GM12874 (cell line): ENCODE measurements around the gene ZFY.

Source experiments
- CTCF ChIP-seq: IDR thresholded peaks from 2 replicates; pipeline ENCODE4 v1.5.1; 2011; ENCODE audit warnings: low read depth, mild to moderate bottlenecking, control low read depth, low read length, moderate library complexity; ENCODE audit not compliant: insufficient read depth

Gene ZFY

GRCh38 chrY:2934861-2935715 is at the start of gene ZFY:
Gene ZFY (plus strand): TSS chrY:2935381. CDS start chrY:2953937, 18,556 bp downstream.
- no peak for TF ChIP-seq CTCF

GRCh38 chrY:2885880-2886279 is 49.3 kb upstream of the ZFY start:
- TF ChIP-seq CTCF = no peak

GRCh38 chrY:2887386-2887785 is 47.8 kb upstream of the ZFY start:
- TF ChIP-seq CTCF = no peak

GRCh38 chrY:2887955-2888354 is 47.2 kb upstream of the ZFY start:
- no peak for TF ChIP-seq CTCF

- no peak for TF ChIP-seq CTCF
These were observed 41.7 kb upstream of the ZFY start for GRCh38 chrY:2893471-2893870.

GRCh38 chrY:2896050-2896449 is 39.1 kb upstream of the ZFY start:
- no peak for TF ChIP-seq CTCF

- no peak for TF ChIP-seq CTCF
These were observed 27.8 kb upstream of the ZFY start for GRCh38 chrY:2907356-2907755.
